HCT116 (cell line): ENCODE measurements around the gene TENM3.

Source experiments
- CTCF ChIP-seq, 3 experiments: fragments of 200-600 bp in 1 of 3; sonication (generic) in 1 of 3; IDR thresholded peaks in 2 of 3; conservative IDR thresholded peaks in 1 of 3; 2 replicates each; pipeline ENCODE4 v1.5.1; 2012 to 2017; ENCODE audit warnings: low read depth in 2 of 3, low read length in 2 of 3, antibody characterized with exemption in 1 of 3, borderline replicate concordance in 1 of 3, control low read depth in 1 of 3, mild to moderate bottlenecking in 1 of 3, mixed read lengths in 1 of 3, mixed run types in 1 of 3, moderate library complexity in 1 of 3; ENCODE audit not compliant: insufficient read depth in 1 of 3
- MAX ChIP-seq: IDR thresholded peaks from 2 replicates; pipeline ENCODE4 v1.6.1; 2012
- ZNF274 ChIP-seq: fragments of 200-500 bp; sonication (Bioruptor generic); IDR thresholded peaks from 2 replicates; pipeline ENCODE4 v1.6.1; 2014; ENCODE audit warnings: mild to moderate bottlenecking, low read depth, low read length, inconsistent platforms

- TF ChIP-seq ZNF274, result no peak
- no peak for TF ChIP-seq MAX
- no peak for TF ChIP-seq CTCF (IDR thresholded peaks at IDR 0.05 in 2 of 3, conservative IDR thresholded peaks at IDR 0.05 in 1 of 3; ENCODE audit: borderline replicate concordance in 1 of 3, insufficient read depth in 1 of 3, low read depth in 2 of 3, low read length in 2 of 3)
Measured at GRCh38 chr4:182454440-182455013, 211.3 kb downstream of the TENM3 start.
